Body of pancreas (tissue), 4 donors: ENCODE measurements around the gene PIK3CB. TPM values are rescaled to one million over a fixed set of nuclear protein-coding genes. Genes with fewer than 3 reads are reported as not detected.

Source experiments
- ATAC-seq: fragments of 150-250 bp; one replicate; pipeline ENCODE4 v1.9.1; 2016
- DNase-seq, 4 donors: peaks; one replicate each; pipeline ENCODE4 v3.0.0-alpha.2; 2019
- H3K27ac ChIP-seq, 4 donors: fragments of 200-600 bp; sonication (generic); 1 replicate in 3 of 4; 2 replicates in 1 of 4; pipeline versions ENCODE4 v1.5.1 to v1.6.1; 2016 to 2019; ENCODE audit warnings: mild to moderate bottlenecking in 1 of 4, mixed read lengths in 1 of 4, moderate library complexity in 1 of 4
- H3K27me3 ChIP-seq, 2 donors: fragments of 200-600 bp; sonication (generic); one replicate each; pipeline ENCODE4 v1.6.0; 2016; ENCODE audit warnings: mild to moderate bottlenecking in 1 of 2
- H3K36me3 ChIP-seq, 2 donors: fragments of 200-600 bp; sonication (generic); replicated peaks in 1 of 2; 2 replicates each; pipeline ENCODE4 v1.5.1; 2016; ENCODE audit warnings: low read depth in 2 of 2; ENCODE audit not compliant: insufficient read depth in 1 of 2
- H3K4me1 ChIP-seq: fragments of 200-600 bp; sonication (generic); one replicate; pipeline ENCODE4 v1.6.0; 2016
- H3K4me3 ChIP-seq, 2 donors: fragments of 200-600 bp; sonication (generic); 1 replicate in 1 of 2; 2 replicates in 1 of 2; pipeline ENCODE4 v1.5.1; 2016 to 2019
- H3K9me3 ChIP-seq, 3 donors: fragments of 200-600 bp; sonication (generic); 1 replicate in 2 of 3; 2 replicates in 1 of 3; pipeline ENCODE4 v1.5.1; 2016
- CTCF ChIP-seq, 7 experiments: fragments of 450-650 bp in 4 of 7; fragments of 200-600 bp in 3 of 7; sonication (generic) in 3 of 7; IDR thresholded peaks; one replicate each; pipeline ENCODE4 v1.5.1; 2016 to 2019; ENCODE audit warnings: antibody characterized with exemption in 7 of 7
- POLR2A ChIP-seq, 3 donors: fragments of 450-650 bp; IDR thresholded peaks; one replicate each; pipeline ENCODE4 v1.6.1; 2016; ENCODE audit warnings: antibody characterized with exemption in 3 of 3, mild to moderate bottlenecking in 2 of 3
- WGBS, 2 donors: methylation state at CpG; one replicate each; pipeline ENCODE4 v1.1.5; 2017; 5-methylcytosine and 5-hydroxymethylcytosine counted together
- intact Hi-C: fragments of 100-400 bp; cut with DNase I; formaldehyde crosslinking; loops from one replicate; pipeline ENCODE4 v1.15.1; 2023
- total RNA-seq, 2 donors: library from RNA; depleted of rRNA; stranded (reverse); fragments of >200 nt; gene quantifications; one replicate each; pipeline ENCODE4 v1.1.0, GENCODE V29; 2016

The PIK3CB gene
- total RNA-seq, 2 donors from 2014 or later, result 40.2 to 50.1 TPM

- TF ChIP-seq POLR2A (IDR thresholded peaks at IDR 0.05), result no peak
- no peak for TF ChIP-seq CTCF (IDR thresholded peaks at IDR 0.05)
Measured at GRCh38 chr3:138629526-138629925, 205.2 kb downstream of the PIK3CB start.

GRCh38 chr3:138625707-138626365 is 208.9 kb downstream of the PIK3CB start:
- TF ChIP-seq CTCF (IDR thresholded peaks at IDR 0.05) (no peak), POLR2A (IDR thresholded peaks at IDR 0.05) (no peak)
- no peak overlapping the region for H3K27ac ChIP-seq
- ATAC-seq (no peak), DNase-seq (no peak)
- WGBS, 2 donors, result 87 to 91% methylated on average over 3 of the region's 3 CpGs
- H3K4me1 ChIP-seq, result peaks cover 4% of the 10 kb centered on the region
- no peaks in the 10 kb centered on the region for H3K27me3 ChIP-seq
- intact Hi-C loops, result no loop called here
- no peak overlapping the region for H3K4me3 ChIP-seq
- no peaks in the 10 kb centered on the region for H3K9me3 ChIP-seq
- H3K36me3 ChIP-seq, result peaks cover 0 to 4% of the 10 kb centered on the region in 2 donors

More at GRCh38 chr3:138629526-138629925, 205.2 kb downstream of the PIK3CB start:
- DNase-seq (no peak), ATAC-seq (no peak)
- Histone ChIP-seq H3K27me3 (no peaks in the 10 kb centered on the region), H3K27ac (no peak overlapping the region), H3K4me1 (peaks cover 4% of the 10 kb centered on the region), H3K36me3 (peaks cover 0 to 4% of the 10 kb centered on the region in 2 donors), H3K4me3 (no peak overlapping the region), H3K9me3 (no peaks in the 10 kb centered on the region)
- intact Hi-C loops, result no loop called here
- WGBS, 2 donors, result 83 to 86% methylated on average over 6 of the region's 6 CpGs

- TF ChIP-seq POLR2A (IDR thresholded peaks at IDR 0.05), result no peak
- no peak for TF ChIP-seq CTCF (IDR thresholded peaks at IDR 0.05)
- Histone ChIP-seq H3K27me3 (no peaks in the 10 kb centered on the region), H3K4me3 (no peak overlapping the region), H3K9me3 (no peaks in the 10 kb centered on the region), H3K4me1 (peaks cover 4% of the 10 kb centered on the region), H3K27ac (no peak overlapping the region), H3K36me3 (peaks cover 0 to 2% of the 10 kb centered on the region in 2 donors)
- intact Hi-C loops, result no loop called here
- ATAC-seq, result no peak
- DNase-seq, result no peak
Measured at GRCh38 chr3:138624518-138624917, 210.2 kb downstream of the PIK3CB start.

GRCh38 chr3:138620431-138620830 is 214.3 kb downstream of the PIK3CB start:
- DNase-seq, result no peak
- ATAC-seq, result no peak
- Histone ChIP-seq H3K4me3 (no peak overlapping the region), H3K27me3 (no peaks in the 10 kb centered on the region), H3K36me3 (no peaks in the 10 kb centered on the region), H3K9me3 (no peaks in the 10 kb centered on the region), H3K27ac (no peak overlapping the region), H3K4me1 (peaks cover 6% of the 10 kb centered on the region)
- 92% methylated on average over 4 of the region's 4 CpGs for WGBS, 2 donors
- TF ChIP-seq CTCF (IDR thresholded peaks at IDR 0.05) (no peak), POLR2A (IDR thresholded peaks at IDR 0.05) (no peak)
- intact Hi-C loops, result no loop called here

- no peak for DNase-seq
- H3K27ac ChIP-seq, result no peak overlapping the region
- no peak for ATAC-seq
- no peak overlapping the region for H3K4me3 ChIP-seq
- no peaks in the 10 kb centered on the region for H3K27me3 ChIP-seq
- H3K4me1 ChIP-seq, result peaks cover 22% of the 10 kb centered on the region
- WGBS, 2 donors, result 67 to 71% methylated on average over 1 of the region's 1 CpG
- intact Hi-C loops, result loop anchor here (10.0 kb wide), 1 partner anchor 69 kb away; no protein-coding TSS in a partner anchor
- H3K9me3 ChIP-seq, result no peaks in the 10 kb centered on the region
- H3K36me3 ChIP-seq, result no peaks in the 10 kb centered on the region
- TF ChIP-seq POLR2A (IDR thresholded peaks at IDR 0.05) (no peak), CTCF (IDR thresholded peaks at IDR 0.05) (no peak)
Measured at GRCh38 chr3:138615462-138615861, 219.3 kb downstream of the PIK3CB start.
